HepG2 (cell line): ENCODE measurements around the gene TPRX1. TPM values are rescaled to one million over a fixed set of nuclear protein-coding genes. Genes with fewer than 3 reads are reported as not detected.

ENCODE experiments used
- ATAC-seq: fragments of 200-7000 bp; cut with Tn5 transposase; 3 replicates; pipeline ENCODE4 v1.9.1; 2020; ENCODE audit warnings: mild to moderate bottlenecking, moderate library complexity
- BruUV-seq: library from RNA; stranded (reverse); fragments of 400-500 nt; replicated peaks from 2 replicates; lab custom pipeline; 2021; lab: Mats Ljungman, UMichigan
- CTCF ChIA-PET: fragments of 300-600 bp; formaldehyde crosslinking; extraction: SDS; loops from one replicate; lab custom pipeline; 2021; ENCODE audit warnings: low total read pairs, inconsistent platforms, low intra/inter-chr PET ratio; lab: Yijun Ruan, JAX
- POLR2A ChIA-PET: fragments of 350-600 bp; sonication (Branson Sonifier 250); formaldehyde crosslinking; loops from one replicate; lab custom pipeline; 2020; ENCODE audit warnings: antibody characterized with exemption, inconsistent platforms; lab: Yijun Ruan, JAX
- DNase-seq: peaks from one replicate; pipeline ENCODE4 v3.0.0-alpha.2; 2015; ENCODE audit warnings: low spot score
- FAIRE-seq: peaks from 3 replicates; lab custom pipeline; 2011; peaks lifted over from hg19 to GRCh38; lab: Jason Lieb, UNC
- H2AFZ ChIP-seq: one replicate; pipeline ENCODE4 v1.6.1; 2011; ENCODE audit warnings: low read length, inconsistent platforms
- H3K27ac ChIP-seq: fragments of 300-600 bp; 3 replicates; pipeline ENCODE4 v1.8.0; 2011; ENCODE audit warnings: mixed run types, mild to moderate bottlenecking, mixed read lengths, low read length, inconsistent platforms; ENCODE audit not compliant: insufficient read depth; ENCODE audit errors: extremely low read length
- H3K27me3 ChIP-seq, 2 experiments: fragments of 200-600 bp in 1 of 2; 2 replicates in 1 of 2; 3 replicates in 1 of 2; pipeline versions ENCODE4 v1.6.0 to v1.8.0; 2011; ENCODE audit warnings: low read length in 2 of 2, mild to moderate bottlenecking in 2 of 2, moderate library complexity in 2 of 2, inconsistent platforms in 1 of 2; ENCODE audit not compliant: insufficient read depth in 2 of 2, control insufficient read depth in 1 of 2
- H3K36me3 ChIP-seq, 2 experiments: fragments of 200-600 bp in 1 of 2; replicated peaks in 1 of 2; 2 replicates in 1 of 2; 3 replicates in 1 of 2; pipeline versions ENCODE4 v1.5.1 to v1.8.0; 2011; ENCODE audit warnings: low read length in 2 of 2, inconsistent platforms in 1 of 2; ENCODE audit not compliant: insufficient read depth in 2 of 2, control insufficient read depth in 1 of 2
- H3K4me1 ChIP-seq: 2 replicates; pipeline ENCODE4 v1.5.1; 2012; ENCODE audit warnings: low read length, inconsistent platforms; ENCODE audit not compliant: insufficient read depth
- H3K4me2 ChIP-seq: 2 replicates; pipeline ENCODE4 v1.6.0; 2011; ENCODE audit warnings: low read depth, low read length, inconsistent platforms
- H3K4me3 ChIP-seq, 3 experiments: fragments of 200-600 bp in 1 of 3; sonication (generic), shearing (Covaris generic) in 1 of 3; replicated peaks in 1 of 3; 2 replicates each; pipeline ENCODE4 v1.5.1; 2011 to 2016; ENCODE audit warnings: low read length in 3 of 3, inconsistent platforms in 2 of 3, low read depth in 2 of 3, mild to moderate bottlenecking in 2 of 3, control low read depth in 1 of 3, mixed read lengths in 1 of 3; ENCODE audit not compliant: insufficient read depth in 1 of 3
- H3K79me2 ChIP-seq: one replicate; pipeline ENCODE4 v1.6.1; 2011; ENCODE audit warnings: low read length, inconsistent platforms; ENCODE audit not compliant: insufficient read depth
- H3K9ac ChIP-seq: 2 replicates; pipeline ENCODE4 v1.6.0; 2011; ENCODE audit warnings: mild to moderate bottlenecking, low read depth, low read length, inconsistent platforms; ENCODE audit not compliant: insufficient read depth
- H3K9me3 ChIP-seq: 2 replicates; pipeline ENCODE4 v1.5.1; 2012; ENCODE audit warnings: mild to moderate bottlenecking, low read length
- H4K20me1 ChIP-seq: 2 replicates; pipeline ENCODE4 v1.6.0; 2011; ENCODE audit warnings: inconsistent platforms, mild to moderate bottlenecking, low read length, moderate library complexity; ENCODE audit not compliant: insufficient read depth
- CAMTA2 ChIP-seq: sonication (generic); formaldehyde crosslinking; IDR thresholded peaks from 2 replicates; pipeline ENCODE4 v1.4.0; 2020; ENCODE audit warnings: mild to moderate bottlenecking, missing genetic modification reagents, borderline replicate concordance
- FOXA1 ChIP-seq, 2 experiments: fragments of 450-650 bp in 1 of 2; sonication (generic) in 1 of 2; formaldehyde crosslinking in 1 of 2; IDR thresholded peaks; 2 replicates each; pipeline versions ENCODE4 v1.4.0 to v1.6.1; 2016 to 2020; ENCODE audit warnings: missing genetic modification reagents in 1 of 2
- GABPA ChIP-seq, 2 experiments: IDR thresholded peaks; 2 replicates each; pipeline ENCODE4 v1.6.1; 2011 to 2016; ENCODE audit warnings: low read depth in 2 of 2, low read length in 1 of 2, missing biosample characterization in 1 of 2, missing genetic modification characterization in 1 of 2
- NAIF1 ChIP-seq: sonication (generic); formaldehyde crosslinking; IDR thresholded peaks from 2 replicates; pipeline ENCODE4 v1.5.0; 2020; ENCODE audit warnings: mild to moderate bottlenecking, missing genetic modification reagents, borderline replicate concordance
- RNF219 ChIP-seq: sonication (generic); formaldehyde crosslinking; IDR thresholded peaks from 2 replicates; pipeline ENCODE4 v1.5.0; 2020; ENCODE audit warnings: mild to moderate bottlenecking, missing genetic modification reagents
- ZBTB14 ChIP-seq: sonication (generic); formaldehyde crosslinking; IDR thresholded peaks from 2 replicates; pipeline ENCODE4 v1.4.0; 2020; ENCODE audit warnings: missing genetic modification reagents
- ZGPAT ChIP-seq: IDR thresholded peaks from 2 replicates; pipeline ENCODE4 v1.6.1; 2016; ENCODE audit warnings: mild to moderate bottlenecking
- ZNF121 ChIP-seq: sonication (generic); formaldehyde crosslinking; IDR thresholded peaks from 2 replicates; pipeline ENCODE4 v1.5.0; 2020; ENCODE audit warnings: mild to moderate bottlenecking, missing genetic modification reagents
- ZNF607 ChIP-seq: sonication (generic); formaldehyde crosslinking; IDR thresholded peaks from 2 replicates; pipeline ENCODE4 v1.5.1; 2020; ENCODE audit warnings: missing genetic modification reagents, mild to moderate bottlenecking, borderline replicate concordance
- ZNF713 ChIP-seq: sonication (generic); formaldehyde crosslinking; IDR thresholded peaks from 2 replicates; pipeline ENCODE4 v1.4.0; 2020; ENCODE audit warnings: mild to moderate bottlenecking, missing genetic modification reagents
- ZNF777 ChIP-seq: sonication (generic); formaldehyde crosslinking; IDR thresholded peaks from 2 replicates; pipeline ENCODE4 v1.4.0; 2020; ENCODE audit warnings: missing genetic modification reagents
- WGBS: methylation state at CpG from one replicate; pipeline ENCODE4 v1.1.6; 2017; ENCODE audit warnings: low lambda C conversion rate; 5-methylcytosine and 5-hydroxymethylcytosine counted together
- in situ Hi-C: cut with HindIII; loops from 2 replicates; pipeline ENCODE4 v1.10.0; 2017; ENCODE audit warnings: low pct_unique_long_range_greater_than_20kb; ENCODE audit not compliant: extremely low pct_ligation_motif_present
- intact Hi-C: fragments of 100-400 bp; cut with micrococcal nuclease; formaldehyde crosslinking; loops from one replicate; pipeline ENCODE4 v1.10.0; 2022; ENCODE audit not compliant: unreplicated experiment
- polyA plus RNA-seq, 8 experiments: library from polyadenylated mRNA; depleted of rRNA in 3 of 8; stranded (reverse) in 7 of 8; unstranded in 1 of 8; fragments of >200 nt; fragmentation: Illumina TruSeq in 4 of 8; extraction: Trizol in 4 of 8; gene quantifications; 2 replicates each; pipeline versions ENCODE4 v1.2.1 to v1.2.3, GENCODE V29; 2011 to 2016; ENCODE audit warnings: low read depth in 4 of 8, missing spikeins in 1 of 8, mixed read lengths in 1 of 8; ENCODE audit not compliant: insufficient read depth in 1 of 8
- total RNA-seq, 5 experiments: library from RNA; depleted of rRNA; stranded (reverse); fragments of >200 nt; fragmentation: Illumina TruSeq; extraction: Trizol; gene quantifications; 2 replicates each; pipeline ENCODE4 v1.2.3, GENCODE V29; 2016; ENCODE audit warnings: low read depth in 1 of 5
- TF ChIP-seq, protein P1 (sequence below), 2 experiments: fragments of 450-650 bp in 1 of 2; sonication (generic) in 1 of 2; formaldehyde crosslinking; IDR thresholded peaks; 2 replicates each; pipeline versions ENCODE4 v1.5.0 to v1.8.0; 2020 to 2022; ENCODE audit warnings: mild to moderate bottlenecking in 1 of 2, missing genetic modification reagents in 1 of 2

TPRX1 gene
- total and polyA plus RNA-seq, 2 of the 13 experiments (the other 11 are each of a cell fraction or from before 2014, with no cell fraction given) = not detected

DNA sequence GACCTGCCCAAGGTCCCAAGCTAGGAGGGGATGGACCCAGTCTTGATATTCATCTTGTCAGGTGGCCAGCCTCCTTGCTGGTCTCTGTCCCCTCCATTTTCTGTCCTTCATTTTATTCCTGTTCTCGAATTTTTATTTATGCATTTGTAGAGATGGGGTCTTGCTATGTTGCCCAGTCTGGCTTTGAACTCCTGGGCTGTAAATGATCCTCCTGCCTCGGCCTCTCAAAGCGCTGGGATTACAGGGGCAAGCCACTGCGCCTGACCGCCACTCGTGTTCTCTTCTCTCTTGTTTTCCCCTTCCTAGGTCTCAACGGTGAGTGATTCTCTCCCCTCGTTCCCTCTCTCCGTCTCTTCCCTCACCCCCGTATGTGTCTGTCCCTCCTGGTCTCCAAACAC, 44.1 kb upstream of the TPRX1 start:
- ATAC-seq (no peak), DNase-seq (no peak), FAIRE-seq (no peak)
- Histone ChIP-seq H3K27ac (no peak overlapping the region), H3K36me3 (no peaks in the 10 kb centered on the region), H3K4me1 (no peaks in the 10 kb centered on the region), H3K9ac (no peak overlapping the region), H3K4me3 (no peak overlapping the region), H3K9me3 (no peaks in the 10 kb centered on the region), H4K20me1 (no peaks in the 10 kb centered on the region), H2AFZ (no peak overlapping the region), H3K79me2 (no peaks in the 10 kb centered on the region), H3K4me2 (no peak overlapping the region), H3K27me3 (peaks cover 0 to 2% of the 10 kb centered on the region in 2 experiments; a peak in 2 of 5 replicates)
- TF ChIP-seq ZNF121 (CRISPR knock-in tag) = peak; percentile 81
- no peak for TF ChIP-seq ZNF777 (CRISPR knock-in tag)
- TF ChIP-seq ZNF713 (CRISPR knock-in tag) = no peak
- TF ChIP-seq FOXA1 (IDR thresholded peaks at IDR 0.05) = no peak
- no peak for TF ChIP-seq FOXA1 (CRISPR knock-in tag; IDR thresholded peaks at IDR 0.05)
- CTCF ChIA-PET = interaction anchor here (2.1 kb wide), 1 partner anchor 15 kb away, joined by 7 read pairs; no protein-coding TSS in a partner anchor
- no TSS peak for BruUV-seq
- POLR2A ChIA-PET = no interaction called here
- intact Hi-C loops = no loop called here
- in situ Hi-C loops = no loop called here
- WGBS = 47% methylated on average over 10 of the region's 10 CpGs

GRCh38 chr19:47842941-47843340, 38.6 kb upstream of the TPRX1 start:
- ChIA-PET CTCF (no interaction called here), POLR2A (no interaction called here)
- H3K36me3 ChIP-seq = no peaks in the 10 kb centered on the region
- no peak overlapping the region for H3K9ac ChIP-seq
- H4K20me1 ChIP-seq = no peaks in the 10 kb centered on the region
- no peak for FAIRE-seq
- H3K27me3 ChIP-seq = peaks cover 0 to 22% of the 10 kb centered on the region in 2 experiments; a peak in 3 of 5 replicates
- no peaks in the 10 kb centered on the region for H3K9me3 ChIP-seq
- H3K79me2 ChIP-seq = no peaks in the 10 kb centered on the region
- in situ Hi-C loops = no loop called here
- no peak overlapping the region for H3K4me3 ChIP-seq
- H3K27ac ChIP-seq = no peak overlapping the region
- WGBS = 18% methylated on average over 4 of the region's 5 CpGs
- H2AFZ ChIP-seq = no peak overlapping the region
- ATAC-seq = no peak
- BruUV-seq = no TSS peak
- no peak overlapping the region for H3K4me2 ChIP-seq
- no peaks in the 10 kb centered on the region; the same call in 1 of the 2 replicates for H3K4me1 ChIP-seq
- DNase-seq = no peak
- intact Hi-C loops = no loop called here
- TF ChIP-seq RNF219 (CRISPR knock-in tag) (no peak), CAMTA2 (CRISPR knock-in tag) (no peak), NAIF1 (CRISPR knock-in tag) (no peak), ZGPAT (CRISPR knock-in tag) (no peak), ZBTB14 (no peak), GABPA (IDR thresholded peaks at IDR 0.05; ENCODE audit: low read depth, low read length) (no peak), GABPA (CRISPR knock-in tag; IDR thresholded peaks at IDR 0.05; ENCODE audit: low read depth) (no peak), ZNF607 (CRISPR knock-in tag) (no peak)
- TF ChIP-seq, protein P1, sequence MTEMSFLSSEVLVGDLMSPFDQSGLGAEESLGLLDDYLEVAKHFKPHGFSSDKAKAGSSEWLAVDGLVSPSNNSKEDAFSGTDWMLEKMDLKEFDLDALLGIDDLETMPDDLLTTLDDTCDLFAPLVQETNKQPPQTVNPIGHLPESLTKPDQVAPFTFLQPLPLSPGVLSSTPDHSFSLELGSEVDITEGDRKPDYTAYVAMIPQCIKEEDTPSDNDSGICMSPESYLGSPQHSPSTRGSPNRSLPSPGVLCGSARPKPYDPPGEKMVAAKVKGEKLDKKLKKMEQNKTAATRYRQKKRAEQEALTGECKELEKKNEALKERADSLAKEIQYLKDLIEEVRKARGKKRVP (CRISPR knock-in tag; IDR thresholded peaks at IDR 0.05) = no peak
